Nephron progenitor cell (in vitro differentiated cells): Measurements from ENCODE around the gene PTPDC1.

Source experiments
- DNase-seq: peaks from one replicate; pipeline ENCODE4 v3.0.0; 2021
- H3K27ac Mint-ChIP-seq: 2 replicates; pipeline ENCODE4 v1.8.0; 2021; ENCODE audit warnings: mild to moderate bottlenecking, moderate library complexity, mixed read lengths
- H3K27me3 Mint-ChIP-seq: 2 replicates; pipeline ENCODE4 v1.8.0; 2021; ENCODE audit warnings: mild to moderate bottlenecking, low read depth, mixed read lengths; ENCODE audit not compliant: poor library complexity
- H3K36me3 Mint-ChIP-seq: 2 replicates; pipeline ENCODE4 v1.8.0; 2021; ENCODE audit warnings: low read depth, mixed read lengths
- H3K4me1 Mint-ChIP-seq: 2 replicates; pipeline ENCODE4 v1.8.0; 2021; ENCODE audit warnings: mixed read lengths
- H3K4me3 Mint-ChIP-seq: 2 replicates; pipeline ENCODE4 v1.8.0; 2021; ENCODE audit warnings: mild to moderate bottlenecking, moderate library complexity, mixed read lengths
- H3K9me3 Mint-ChIP-seq: 2 replicates; pipeline ENCODE4 v1.8.0; 2021; ENCODE audit warnings: mild to moderate bottlenecking, moderate library complexity, mixed read lengths
- CTCF ChIP-seq: fragments of 200-600 bp; sonication (generic); IDR thresholded peaks from 2 replicates; pipeline ENCODE4 v1.5.0; 2021; ENCODE audit warnings: antibody characterized with exemption

The PTPDC1 gene

GRCh38 chr9:94156348-94157049 lies 72.2 kb downstream of the PTPDC1 start:
- Mint-ChIP-seq H3K4me1 (peaks cover 38% of the 10 kb centered on the region), H3K36me3 (no peaks in the 10 kb centered on the region), H3K27me3 (peaks cover 7% of the 10 kb centered on the region), H3K4me3 (no peak overlapping the region), H3K9me3 (peaks cover 7% of the 10 kb centered on the region), H3K27ac (no peak overlapping the region)
- TF ChIP-seq CTCF = no peak
- DNase-seq = no peak

DNA sequence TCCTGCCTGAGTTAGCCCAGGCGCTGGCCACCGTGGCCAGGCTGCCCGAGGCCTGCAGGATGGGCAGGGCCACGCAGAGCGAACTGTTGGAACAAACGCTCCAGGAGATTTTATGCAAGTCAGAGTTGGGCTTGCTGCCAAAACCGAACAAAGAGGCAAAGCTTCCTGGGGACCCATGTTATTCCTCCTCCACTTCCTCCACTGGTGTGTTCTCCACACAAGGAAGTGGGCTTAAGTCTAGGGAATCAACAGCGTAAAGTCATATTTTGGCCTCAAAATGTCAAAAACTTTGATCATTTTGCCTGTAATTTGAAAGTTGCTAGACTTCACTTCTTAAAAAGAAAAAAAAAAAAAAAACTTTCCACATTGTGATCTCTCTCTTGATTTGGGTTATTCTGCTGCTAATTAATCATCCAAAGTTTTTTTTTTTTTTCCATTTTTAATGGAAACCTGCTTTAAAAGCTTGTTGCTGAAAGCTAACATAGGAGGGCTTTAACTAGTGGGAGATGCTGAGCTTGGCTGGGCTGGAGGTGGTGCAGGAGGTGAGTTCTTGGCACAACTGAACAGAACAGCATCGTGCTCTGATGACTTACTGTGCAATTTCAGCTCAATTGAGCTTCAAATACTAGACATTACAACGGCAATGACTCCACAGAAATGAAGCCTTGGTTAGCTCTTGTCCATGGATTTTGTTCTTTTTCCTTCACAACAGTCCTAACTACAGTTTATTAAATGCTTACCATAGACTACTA lies 73.0 kb downstream of the PTPDC1 start:
- Mint-ChIP-seq H3K27me3 (peaks cover 7% of the 10 kb centered on the region), H3K4me3 (no peak overlapping the region), H3K9me3 (peaks cover 7% of the 10 kb centered on the region), H3K36me3 (no peaks in the 10 kb centered on the region), H3K4me1 (peaks cover 35% of the 10 kb centered on the region), H3K27ac (no peak overlapping the region)
- DNase-seq = no peak
- no peak for TF ChIP-seq CTCF
